ENCODE data around the gene SLC12A1. TPM values are rescaled to one million over a fixed set of nuclear protein-coding genes. Genes with fewer than 3 reads are reported as not detected.

Gene SLC12A1
- polyA plus RNA-seq, 3 donors, result not detected

DNA sequence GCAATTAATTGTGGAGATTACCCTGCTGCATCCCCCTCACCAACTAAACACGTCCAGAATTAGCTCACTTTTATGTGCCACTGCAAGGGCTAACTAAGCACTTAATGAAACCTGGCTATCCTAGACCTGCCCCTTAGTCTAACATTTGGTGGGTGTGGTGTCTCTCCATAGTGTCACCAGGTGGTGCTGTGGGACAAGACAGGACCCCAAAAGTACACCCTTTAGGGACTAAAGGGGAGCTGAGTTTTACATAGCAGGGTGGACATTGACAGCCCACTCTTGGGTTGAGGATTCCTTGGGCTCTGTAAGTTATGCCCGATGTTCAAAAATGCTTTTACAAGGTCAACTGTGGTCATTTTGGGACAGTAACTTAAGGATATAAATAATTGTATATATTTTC lies 130.8 kb downstream of the SLC12A1 start:
- Histone ChIP-seq H3K36me3 (replicated peaks in 1 of 2; ENCODE audit: control insufficient read depth in 1 of 2, insufficient read depth in 2 of 2, low read length in 2 of 2) (peaks cover 46 to 70% of the 10 kb centered on the region in 2 donors), H4K20me1 (ENCODE audit: insufficient read depth, low read length) (peaks cover 17% of the 10 kb centered on the region), H3K4me1 (ENCODE audit: control insufficient read depth in 1 of 2, insufficient read depth in 2 of 2, low read length in 2 of 2) (peaks cover 6 to 10% of the 10 kb centered on the region in 2 donors), H3K4me2 (replicated peaks; ENCODE audit: extremely low read depth, low read length, poor library complexity, severe bottlenecking) (no peak overlapping the region), H2AFZ (ENCODE audit: insufficient read depth, low read depth, low read length, poor library complexity, severe bottlenecking) (no peak overlapping the region), H3K27me3 (ENCODE audit: control insufficient read depth in 2 of 2, insufficient read depth in 2 of 2, low read length in 2 of 2) (no peaks in the 10 kb centered on the region), H3K27ac (ENCODE audit: low read depth in 1 of 2, low read length in 2 of 2) (no peak overlapping the region), H3K79me2 (ENCODE audit: insufficient read depth, low read length) (peaks cover 52% of the 10 kb centered on the region), H3K4me3 (replicated peaks in 1 of 3; ENCODE audit: low read depth in 2 of 3, low read length in 3 of 3) (no peak overlapping the region), H3K9me3 (replicated peaks in 1 of 2; ENCODE audit: control insufficient read depth in 1 of 2, insufficient read depth in 1 of 2, low read length in 2 of 2) (no peaks in the 10 kb centered on the region), H3K9ac (ENCODE audit: insufficient read depth, low read length, poor library complexity, severe bottlenecking) (no peak overlapping the region)
- WGBS (ENCODE audit: insufficient coverage), result no CpG with 5 or more reads among the region's 2 CpGs
- Mint-ChIP-seq H3K9me3 (no peaks in the 10 kb centered on the region), H3K27me3 (ENCODE audit: low read depth in 3 of 3) (no peaks in the 10 kb centered on the region), H3K4me3 (no peak overlapping the region), H3K27ac (no peak overlapping the region), H3K4me1 (peaks cover 24% of the 10 kb centered on the region), H3K36me3 (peaks cover 48 to 51% of the 10 kb centered on the region in 2 donors)
- intact Hi-C loops (cut with micrococcal nuclease), result loop anchor here in 1 of 2 donors (10.0 kb wide), 1 partner anchor 478 kb away; the partner anchor contains the start of gene CEP152
- TF ChIP-seq, protein P1, sequence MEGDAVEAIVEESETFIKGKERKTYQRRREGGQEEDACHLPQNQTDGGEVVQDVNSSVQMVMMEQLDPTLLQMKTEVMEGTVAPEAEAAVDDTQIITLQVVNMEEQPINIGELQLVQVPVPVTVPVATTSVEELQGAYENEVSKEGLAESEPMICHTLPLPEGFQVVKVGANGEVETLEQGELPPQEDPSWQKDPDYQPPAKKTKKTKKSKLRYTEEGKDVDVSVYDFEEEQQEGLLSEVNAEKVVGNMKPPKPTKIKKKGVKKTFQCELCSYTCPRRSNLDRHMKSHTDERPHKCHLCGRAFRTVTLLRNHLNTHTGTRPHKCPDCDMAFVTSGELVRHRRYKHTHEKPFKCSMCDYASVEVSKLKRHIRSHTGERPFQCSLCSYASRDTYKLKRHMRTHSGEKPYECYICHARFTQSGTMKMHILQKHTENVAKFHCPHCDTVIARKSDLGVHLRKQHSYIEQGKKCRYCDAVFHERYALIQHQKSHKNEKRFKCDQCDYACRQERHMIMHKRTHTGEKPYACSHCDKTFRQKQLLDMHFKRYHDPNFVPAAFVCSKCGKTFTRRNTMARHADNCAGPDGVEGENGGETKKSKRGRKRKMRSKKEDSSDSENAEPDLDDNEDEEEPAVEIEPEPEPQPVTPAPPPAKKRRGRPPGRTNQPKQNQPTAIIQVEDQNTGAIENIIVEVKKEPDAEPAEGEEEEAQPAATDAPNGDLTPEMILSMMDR (IDR thresholded peaks at IDR 0.05), result no peak
- no peak for DNase-seq

DNA sequence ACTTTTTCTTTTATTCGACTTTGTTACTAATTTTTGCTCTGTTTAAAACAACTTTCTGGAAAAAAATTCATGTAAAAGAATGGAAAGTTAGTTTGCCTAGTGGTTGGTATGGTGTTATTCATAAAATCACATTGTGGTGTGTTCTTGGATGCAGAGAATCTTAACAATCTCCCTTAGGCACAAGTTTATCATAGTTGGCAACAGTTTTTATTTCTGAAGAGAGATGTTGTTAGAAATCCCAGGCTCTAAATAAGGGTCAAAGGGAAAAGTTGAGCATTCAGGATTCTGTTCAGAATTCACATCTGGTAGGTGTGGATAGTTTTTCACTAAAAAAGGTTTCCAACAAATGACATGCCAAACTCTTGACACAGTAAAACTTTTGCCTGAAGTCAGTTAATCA lies 131.5 kb downstream of the SLC12A1 start:
- H3K27me3 Mint-ChIP-seq (ENCODE audit: low read depth in 3 of 3), result no peaks in the 10 kb centered on the region
- Histone ChIP-seq H3K27ac (ENCODE audit: low read depth in 1 of 2, low read length in 2 of 2) (no peak overlapping the region), H3K4me3 (replicated peaks in 1 of 3; ENCODE audit: low read depth in 2 of 3, low read length in 3 of 3) (no peak overlapping the region), H3K79me2 (ENCODE audit: insufficient read depth, low read length) (peaks cover 45% of the 10 kb centered on the region), H3K36me3 (replicated peaks in 1 of 2; ENCODE audit: control insufficient read depth in 1 of 2, insufficient read depth in 2 of 2, low read length in 2 of 2) (peaks cover 53 to 77% of the 10 kb centered on the region in 2 donors), H4K20me1 (ENCODE audit: insufficient read depth, low read length) (peaks cover 11% of the 10 kb centered on the region), H3K9ac (ENCODE audit: insufficient read depth, low read length, poor library complexity, severe bottlenecking) (no peak overlapping the region), H3K9me3 (replicated peaks in 1 of 2; ENCODE audit: control insufficient read depth in 1 of 2, insufficient read depth in 1 of 2, low read length in 2 of 2) (no peaks in the 10 kb centered on the region), H3K27me3 (ENCODE audit: control insufficient read depth in 2 of 2, insufficient read depth in 2 of 2, low read length in 2 of 2) (no peaks in the 10 kb centered on the region), H3K4me1 (ENCODE audit: control insufficient read depth in 1 of 2, insufficient read depth in 2 of 2, low read length in 2 of 2) (peaks cover under 1 to 4% of the 10 kb centered on the region in 2 donors), H2AFZ (ENCODE audit: insufficient read depth, low read depth, low read length, poor library complexity, severe bottlenecking) (no peak overlapping the region), H3K4me2 (replicated peaks; ENCODE audit: extremely low read depth, low read length, poor library complexity, severe bottlenecking) (no peak overlapping the region)
- peaks cover 21% of the 10 kb centered on the region for H3K4me1 Mint-ChIP-seq
- peaks cover 52 to 55% of the 10 kb centered on the region in 2 donors for H3K36me3 Mint-ChIP-seq
- H3K4me3 Mint-ChIP-seq, result no peak overlapping the region
- no peak for DNase-seq
- TF ChIP-seq, protein P1 (IDR thresholded peaks at IDR 0.05), result no peak
- no peaks in the 10 kb centered on the region for H3K9me3 Mint-ChIP-seq
- H3K27ac Mint-ChIP-seq, result no peak overlapping the region
- intact Hi-C loops (cut with micrococcal nuclease), result loop anchor here in 1 of 2 donors (10.0 kb wide), 1 partner anchor 477 kb away; the partner anchor contains the start of gene CEP152
- WGBS (ENCODE audit: insufficient coverage), result no CpG with 5 or more reads among the region's 1 CpG

Data from CD14-positive monocyte (primary cell).